ENCODE measurements around the gene TANC1. TPM values are rescaled to one million over a fixed set of nuclear protein-coding genes. Genes with fewer than 3 reads are reported as not detected.
A peak's percentile ranks its signal among the peaks of the same experiment; 100 is the strongest.

TANC1 gene
- total RNA-seq, 1 experiment from 2014 or later = 2.5 TPM

DNA sequence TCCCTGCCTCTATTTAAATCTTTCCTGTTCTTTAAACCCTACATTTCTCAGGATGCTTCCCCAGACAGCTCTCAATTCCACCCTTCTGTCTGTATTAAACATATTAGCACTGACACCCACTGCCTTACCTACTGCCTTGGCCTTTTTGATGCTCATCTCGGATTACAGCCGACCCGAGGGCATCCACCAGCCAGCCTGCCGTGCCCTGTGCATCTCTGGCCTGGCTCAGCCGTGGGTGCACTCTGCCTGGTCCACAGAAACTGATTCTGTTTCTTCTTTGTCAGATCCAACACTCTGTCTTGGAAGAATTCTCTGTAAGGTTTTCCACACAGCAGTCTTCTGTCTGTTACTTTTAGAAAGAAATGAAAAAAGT lies 27.2 kb downstream of the TANC1 start:
- H3K79me1 ChIP-seq (ENCODE audit: insufficient read depth, low read depth, low read length, poor library complexity, severe bottlenecking) = no peaks in the 10 kb centered on the region
- H3K4ac ChIP-seq (ENCODE audit: low read depth, low read length) = no peak overlapping the region
- H2BK120ac ChIP-seq (ENCODE audit: low read depth, low read length, poor library complexity, severe bottlenecking) = no peak overlapping the region
- no peak for TF ChIP-seq CTCF (conservative IDR thresholded peaks at IDR 0.05)
- no peaks in the 10 kb centered on the region for H3K4me1 ChIP-seq (ENCODE audit: insufficient read depth, low read length)
- no peak overlapping the region for H3K27ac ChIP-seq (ENCODE audit: insufficient read length, low read depth, low read length)
- no peaks in the 10 kb centered on the region; the same call in 1 of the 2 replicates for H3K27me3 Mint-ChIP-seq (ENCODE audit: low read depth)
- H3K9me3 ChIP-seq (ENCODE audit: control insufficient read depth, low read depth, low read length) = no peaks in the 10 kb centered on the region
- H2BK12ac ChIP-seq (ENCODE audit: insufficient read length, low read depth, low read length) = no peak overlapping the region
- H3K4me2 ChIP-seq (ENCODE audit: insufficient read depth, insufficient read length, low read length) = no peak overlapping the region
- no peaks in the 10 kb centered on the region for H3K79me2 ChIP-seq (ENCODE audit: insufficient read depth, low read length)
- H3K23ac ChIP-seq (ENCODE audit: insufficient read length, low read depth, low read length) = no peak overlapping the region
- H2BK20ac ChIP-seq (ENCODE audit: low read depth, low read length, poor library complexity, severe bottlenecking) = no peak overlapping the region
- H2AFZ ChIP-seq (ENCODE audit: low read length) = no peak overlapping the region
- no peak for DNase-seq
- H4K20me1 ChIP-seq (ENCODE audit: control insufficient read depth, insufficient read depth, insufficient read length) = no peaks in the 10 kb centered on the region
- no peak overlapping the region for H2AK5ac ChIP-seq (ENCODE audit: insufficient read length, low read length)
- no peak overlapping the region for H4K5ac ChIP-seq (ENCODE audit: insufficient read length, low read depth, low read length)
- H3K18ac ChIP-seq (ENCODE audit: insufficient read length, low read depth, low read length) = no peak overlapping the region
- no peak overlapping the region for H4K8ac ChIP-seq (replicated peaks; ENCODE audit: insufficient read length, low read depth, low read length)
- no peak overlapping the region for H2BK15ac ChIP-seq (ENCODE audit: low read depth, low read length)
- H2BK5ac ChIP-seq (ENCODE audit: insufficient read length, low read length) = no peak overlapping the region
- no peak overlapping the region for H3T11ph ChIP-seq (ENCODE audit: low read length)
- no peaks in the 10 kb centered on the region for H3K23me2 ChIP-seq (ENCODE audit: insufficient read length, low read depth, low read length, poor library complexity, severe bottlenecking)
- no peak overlapping the region for H4K91ac ChIP-seq (ENCODE audit: insufficient read length, low read depth, low read length)
- H3K14ac ChIP-seq (ENCODE audit: insufficient read depth, low read length) = no peak overlapping the region
- no peaks in the 10 kb centered on the region for H3K27me3 ChIP-seq (ENCODE audit: insufficient read depth, low read length)
- peaks cover 12 to 13% of the 10 kb centered on the region in 2 experiments for H3K4me1 Mint-ChIP-seq
- no peak overlapping the region for H3K4me3 Mint-ChIP-seq
- H3K9me3 Mint-ChIP-seq = no peaks in the 10 kb centered on the region; a peak in 1 of 5 replicates
- peak overlapping the region in 1 of 3 experiments; percentile 59; a peak in 1 of 7 replicates for H3K27ac Mint-ChIP-seq
- no peaks in the 10 kb centered on the region for H3K36me3 Mint-ChIP-seq (ENCODE audit: insufficient read depth in 1 of 3, low read depth in 3 of 3)
- no peak overlapping the region for H3K9ac ChIP-seq (ENCODE audit: extremely low read depth, insufficient read length, low read length)
- no CpG with 5 or more reads among the region's 5 CpGs for WGBS (ENCODE audit: extremely low coverage, insufficient read length, low lambda C conversion rate)
- H3K56ac ChIP-seq (ENCODE audit: insufficient read length, low read depth, low read length) = no peak overlapping the region
